Caco-2 (cell line): ENCODE results near the gene SCFD2. TPM values are rescaled to one million over a fixed set of nuclear protein-coding genes. Genes with fewer than 3 reads are reported as not detected.

Experiments
- BruUV-seq: library from RNA; stranded (reverse); fragments of 400-500 nt; replicated peaks from 2 replicates; lab custom pipeline; 2021; lab: Mats Ljungman, UMichigan
- CTCF ChIA-PET: fragments of 300-600 bp; sonication (Branson Sonifier 250); formaldehyde crosslinking; loops from one replicate; lab custom pipeline; 2022; ENCODE audit warnings: antibody characterized with exemption; lab: Charles Lee
- POLR2A ChIA-PET: fragments of 300-600 bp; sonication (Branson Sonifier 250); formaldehyde crosslinking; loops from one replicate; lab custom pipeline; 2022; ENCODE audit warnings: antibody characterized with exemption; lab: Charles Lee
- DNase-seq, 2 experiments: peaks; one replicate each; pipeline versions ENCODE4 v3.0.0 to v3.0.0-alpha.2; 2020 to 2022
- H3K27me3 ChIP-seq: replicated peaks from 2 replicates; pipeline ENCODE4 v1.6.0; 2011; ENCODE audit warnings: low read length; ENCODE audit not compliant: control insufficient read depth, insufficient read depth
- H3K36me3 ChIP-seq: 2 replicates; pipeline ENCODE4 v1.5.1; 2011; ENCODE audit warnings: low read length; ENCODE audit not compliant: control insufficient read depth, insufficient read depth
- H3K4me1 ChIP-seq: fragments of 250-450 bp; sonication (Bioruptor Pico); 2 replicates; pipeline ENCODE4 v1.5.1; 2020; ENCODE audit warnings: mild to moderate bottlenecking
- H3K4me3 ChIP-seq: 2 replicates; pipeline ENCODE4 v1.5.1; 2011; ENCODE audit warnings: low read depth, mild to moderate bottlenecking, control low read depth, low read length
- H3K9me3 ChIP-seq: fragments of 250-450 bp; sonication (Bioruptor Pico); 2 replicates; pipeline ENCODE4 v1.5.1; 2020; ENCODE audit warnings: mild to moderate bottlenecking, moderate library complexity
- H3K27ac Mint-ChIP-seq: one replicate; pipeline ENCODE4 v1.8.0; 2022; ENCODE audit warnings: mixed read lengths; ENCODE audit not compliant: unreplicated experiment
- H3K27me3 Mint-ChIP-seq: one replicate; pipeline ENCODE4 v1.8.0; 2022; ENCODE audit warnings: mixed read lengths; ENCODE audit not compliant: insufficient read depth, unreplicated experiment
- H3K36me3 Mint-ChIP-seq: one replicate; pipeline ENCODE4 v1.8.0; 2022; ENCODE audit warnings: mild to moderate bottlenecking, mixed read lengths; ENCODE audit not compliant: insufficient read depth, unreplicated experiment
- H3K4me1 Mint-ChIP-seq: one replicate; pipeline ENCODE4 v1.8.0; 2022; ENCODE audit warnings: low read depth, mixed read lengths; ENCODE audit not compliant: unreplicated experiment
- H3K4me3 Mint-ChIP-seq: one replicate; pipeline ENCODE4 v1.8.0; 2022; ENCODE audit warnings: mild to moderate bottlenecking, moderate library complexity, mixed read lengths; ENCODE audit not compliant: unreplicated experiment
- H3K9me3 Mint-ChIP-seq: one replicate; pipeline ENCODE4 v1.8.0; 2022; ENCODE audit warnings: mixed read lengths; ENCODE audit not compliant: unreplicated experiment
- intact Hi-C: fragments of 100-400 bp; cut with micrococcal nuclease; formaldehyde crosslinking; loops from one replicate; pipeline ENCODE4 v1.10.0; 2022; ENCODE audit not compliant: unreplicated experiment
- total RNA-seq: library from RNA; stranded (reverse); gene quantifications from 2 replicates; pipeline ENCODE4 v1.2.3, GENCODE V29; 2022
- TF ChIP-seq, protein P1 (sequence below), 2 experiments: fragments of 200-600 bp in 1 of 2; IDR thresholded peaks; 1 replicate in 1 of 2; 2 replicates in 1 of 2; pipeline versions ENCODE4 v1.5.1 to v1.8.0; 2011 to 2022; ENCODE audit warnings: antibody characterized with exemption in 1 of 2, control low read depth in 1 of 2, inconsistent platforms in 1 of 2, low read depth in 1 of 2, low read length in 1 of 2, mild to moderate bottlenecking in 1 of 2, moderate library complexity in 1 of 2; ENCODE audit not compliant: insufficient read depth in 1 of 2, severe bottlenecking in 1 of 2, unreplicated experiment in 1 of 2

SCFD2 gene
- total RNA-seq, 1 experiment from 2014 or later = 12.2 TPM

DNA sequence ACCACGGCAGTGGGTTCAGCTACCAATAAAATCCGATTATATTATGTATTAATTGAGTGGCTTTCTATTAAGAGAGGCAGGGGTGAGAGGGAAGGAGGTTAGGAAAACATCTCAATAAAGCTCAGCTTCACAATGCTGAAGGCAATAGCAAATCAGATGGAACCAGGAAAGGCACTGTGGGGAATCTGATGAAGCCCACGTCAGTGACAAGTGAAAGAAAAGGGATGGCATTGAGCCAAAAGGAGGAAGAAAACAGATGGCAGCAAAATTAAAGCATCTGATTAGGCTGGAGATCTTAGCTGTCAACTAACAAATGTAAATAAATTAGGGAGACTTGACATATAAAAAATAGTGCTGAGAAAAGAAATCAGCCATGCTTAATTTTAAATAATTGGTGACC, 322.8 kb downstream of the SCFD2 start:
- Histone ChIP-seq H3K4me1 (peaks cover 3% of the 10 kb centered on the region; the same call in 1 of the 2 replicates), H3K27me3 (no peaks in the 10 kb centered on the region), H3K4me3 (no peak overlapping the region), H3K9me3 (no peaks in the 10 kb centered on the region), H3K36me3 (no peaks in the 10 kb centered on the region)
- peaks cover 17% of the 10 kb centered on the region for H3K4me1 Mint-ChIP-seq
- POLR2A ChIA-PET = no interaction called here
- no peak overlapping the region for H3K4me3 Mint-ChIP-seq
- H3K36me3 Mint-ChIP-seq = no peaks in the 10 kb centered on the region
- intact Hi-C loops = loop anchor here (5.0 kb wide), 1 partner anchor 79 kb away; no protein-coding TSS in a partner anchor
- TF ChIP-seq, protein P1, sequence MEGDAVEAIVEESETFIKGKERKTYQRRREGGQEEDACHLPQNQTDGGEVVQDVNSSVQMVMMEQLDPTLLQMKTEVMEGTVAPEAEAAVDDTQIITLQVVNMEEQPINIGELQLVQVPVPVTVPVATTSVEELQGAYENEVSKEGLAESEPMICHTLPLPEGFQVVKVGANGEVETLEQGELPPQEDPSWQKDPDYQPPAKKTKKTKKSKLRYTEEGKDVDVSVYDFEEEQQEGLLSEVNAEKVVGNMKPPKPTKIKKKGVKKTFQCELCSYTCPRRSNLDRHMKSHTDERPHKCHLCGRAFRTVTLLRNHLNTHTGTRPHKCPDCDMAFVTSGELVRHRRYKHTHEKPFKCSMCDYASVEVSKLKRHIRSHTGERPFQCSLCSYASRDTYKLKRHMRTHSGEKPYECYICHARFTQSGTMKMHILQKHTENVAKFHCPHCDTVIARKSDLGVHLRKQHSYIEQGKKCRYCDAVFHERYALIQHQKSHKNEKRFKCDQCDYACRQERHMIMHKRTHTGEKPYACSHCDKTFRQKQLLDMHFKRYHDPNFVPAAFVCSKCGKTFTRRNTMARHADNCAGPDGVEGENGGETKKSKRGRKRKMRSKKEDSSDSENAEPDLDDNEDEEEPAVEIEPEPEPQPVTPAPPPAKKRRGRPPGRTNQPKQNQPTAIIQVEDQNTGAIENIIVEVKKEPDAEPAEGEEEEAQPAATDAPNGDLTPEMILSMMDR (IDR thresholded peaks at IDR 0.05; ENCODE audit: insufficient read depth in 1 of 2, low read depth in 1 of 2, low read length in 1 of 2, severe bottlenecking in 1 of 2, unreplicated experiment in 1 of 2) = no peak
- H3K27me3 Mint-ChIP-seq = no peaks in the 10 kb centered on the region
- no peak for DNase-seq
- CTCF ChIA-PET = no interaction called here
- no peak overlapping the region for H3K27ac Mint-ChIP-seq
- H3K9me3 Mint-ChIP-seq = no peaks in the 10 kb centered on the region
- no TSS peak for BruUV-seq

DNA sequence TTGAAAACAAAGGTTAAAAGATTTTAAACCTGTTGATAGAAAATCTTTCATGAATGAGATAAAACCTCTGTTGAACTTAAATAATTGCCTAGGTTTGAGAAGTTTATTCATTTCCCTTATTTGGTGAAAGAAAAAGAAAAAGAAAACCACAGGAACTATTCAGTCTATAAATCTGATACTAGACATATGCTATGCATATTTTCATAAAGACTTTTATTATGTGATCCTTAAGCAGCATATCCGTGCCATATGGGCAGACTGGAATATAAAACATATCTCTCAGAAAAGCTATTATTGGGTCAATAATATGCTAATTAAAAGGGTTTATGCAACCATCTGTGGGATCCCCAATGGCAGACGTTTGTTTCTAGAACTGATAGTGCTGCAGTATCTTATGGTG, 325.0 kb downstream of the SCFD2 start:
- no TSS peak for BruUV-seq
- Mint-ChIP-seq H3K36me3 (no peaks in the 10 kb centered on the region), H3K27ac (no peak overlapping the region), H3K27me3 (no peaks in the 10 kb centered on the region), H3K4me1 (peaks cover 17% of the 10 kb centered on the region), H3K9me3 (no peaks in the 10 kb centered on the region), H3K4me3 (no peak overlapping the region)
- POLR2A ChIA-PET = no interaction called here
- Histone ChIP-seq H3K9me3 (no peaks in the 10 kb centered on the region), H3K27me3 (no peaks in the 10 kb centered on the region), H3K4me1 (peaks cover 3% of the 10 kb centered on the region; the same call in 1 of the 2 replicates), H3K4me3 (no peak overlapping the region), H3K36me3 (no peaks in the 10 kb centered on the region)
- no peak for DNase-seq
- intact Hi-C loops = loop anchor here (5.0 kb wide), 1 partner anchor 81 kb away; no protein-coding TSS in a partner anchor
- CTCF ChIA-PET = no interaction called here
- TF ChIP-seq, protein P1 (IDR thresholded peaks at IDR 0.05; ENCODE audit: insufficient read depth in 1 of 2, low read depth in 1 of 2, low read length in 1 of 2, severe bottlenecking in 1 of 2, unreplicated experiment in 1 of 2) = no peak

GRCh38 chr4:53040459-53040815, 325.4 kb downstream of the SCFD2 start:
- no TSS peak for BruUV-seq
- POLR2A ChIA-PET = no interaction called here
- intact Hi-C loops = loop anchor here (5.0 kb wide), 1 partner anchor 82 kb away; no protein-coding TSS in a partner anchor

More at GRCh38 chr4:53040459-53040815, 325.4 kb downstream of the SCFD2 start:
- Mint-ChIP-seq H3K27ac (no peak overlapping the region), H3K27me3 (no peaks in the 10 kb centered on the region), H3K4me1 (peaks cover 17% of the 10 kb centered on the region), H3K36me3 (no peaks in the 10 kb centered on the region), H3K9me3 (no peaks in the 10 kb centered on the region), H3K4me3 (no peak overlapping the region)
- H3K27me3 ChIP-seq = no peaks in the 10 kb centered on the region
- H3K4me1 ChIP-seq = peaks cover 3% of the 10 kb centered on the region; the same call in 1 of the 2 replicates
- H3K4me3 ChIP-seq = no peak overlapping the region
- TF ChIP-seq, protein P1 (IDR thresholded peaks at IDR 0.05; ENCODE audit: insufficient read depth in 1 of 2, low read depth in 1 of 2, low read length in 1 of 2, severe bottlenecking in 1 of 2, unreplicated experiment in 1 of 2) = no peak
- CTCF ChIA-PET = no interaction called here
- no peaks in the 10 kb centered on the region for H3K36me3 ChIP-seq
- no peaks in the 10 kb centered on the region for H3K9me3 ChIP-seq
- DNase-seq = no peak
